HAP-1 (cell line): Measurements from ENCODE around the gene MEIOB.
A peak's percentile ranks its signal among the peaks of the same experiment; 100 is the strongest.
"Not testable (repeated sequence)": the region's sequence is repeated elsewhere in the genome, so short reads cannot be mapped to it uniquely, and the experiment has no call there.

ENCODE experiments used
- DNase-seq, 2 experiments: peaks; one replicate each; pipeline ENCODE4 v3.0.0-alpha.2; 2016 to 2020; ENCODE audit warnings: low spot score in 2 of 2
- H3K27me3 ChIP-seq: fragments of 250-450 bp; sonication (Bioruptor Pico); 2 replicates; pipeline ENCODE4 v1.5.1; 2020; ENCODE audit warnings: low read depth, mild to moderate bottlenecking, moderate library complexity
- H3K36me3 ChIP-seq: fragments of 250-450 bp; sonication (Bioruptor Pico); replicated peaks from 2 replicates; pipeline ENCODE4 v1.5.1; 2020; ENCODE audit warnings: mild to moderate bottlenecking
- H3K4me1 ChIP-seq: fragments of 250-450 bp; sonication (Bioruptor Pico); 2 replicates; pipeline ENCODE4 v1.5.1; 2020; ENCODE audit warnings: mild to moderate bottlenecking
- H3K4me3 ChIP-seq: fragments of 250-450 bp; sonication (Bioruptor Pico); 2 replicates; pipeline ENCODE4 v1.5.1; 2020; ENCODE audit warnings: mild to moderate bottlenecking, moderate library complexity
- H3K9me3 ChIP-seq: fragments of 250-450 bp; sonication (Bioruptor Pico); 2 replicates; pipeline ENCODE4 v1.5.1; 2020; ENCODE audit warnings: mild to moderate bottlenecking, moderate library complexity
- in situ Hi-C: fragments of 300-500 bp; cut with MboI; formaldehyde crosslinking; loops from 3 replicates; pipeline ENCODE4 v1.14.3; 2020; ENCODE audit warnings: low sequenced_read_pairs, inconsistent platforms, mixed read lengths

MEIOB gene

GRCh38 chr16:1812732-1813163 lies 59.2 kb downstream of the MEIOB start:
- Histone ChIP-seq H3K36me3 (peaks cover 25% of the 10 kb centered on the region), H3K9me3 (no peaks in the 10 kb centered on the region), H3K4me1 (no peaks in the 10 kb centered on the region), H3K4me3 (no peak overlapping the region), H3K27me3 (no peaks in the 10 kb centered on the region)
- in situ Hi-C loops: no loop called here
- DNase-seq: peak; percentile 6 to 66

- H3K36me3 ChIP-seq: peaks cover 22% of the 10 kb centered on the region
- no peak for DNase-seq
- in situ Hi-C loops: no loop called here
Observed at GRCh38 chr16:1810536-1810935, 61.4 kb downstream of the MEIOB start.

GRCh38 chr16:1810106-1810505 lies 61.9 kb downstream of the MEIOB start:
- no peaks in the 10 kb centered on the region for H3K9me3 ChIP-seq
- no peaks in the 10 kb centered on the region for H3K4me1 ChIP-seq
- no peak for DNase-seq
- H3K36me3 ChIP-seq: peaks cover 22% of the 10 kb centered on the region
- in situ Hi-C loops: no loop called here
- H3K27me3 ChIP-seq: no peaks in the 10 kb centered on the region
- no peak overlapping the region for H3K4me3 ChIP-seq

More at GRCh38 chr16:1810536-1810935, 61.4 kb downstream of the MEIOB start:
- H3K4me1 ChIP-seq: no peaks in the 10 kb centered on the region
- H3K9me3 ChIP-seq: no peaks in the 10 kb centered on the region
- H3K4me3 ChIP-seq: no peak overlapping the region
- H3K27me3 ChIP-seq: no peaks in the 10 kb centered on the region

GRCh38 chr16:1809281-1809801 lies 62.6 kb downstream of the MEIOB start:
- H3K36me3 ChIP-seq: peaks cover 22% of the 10 kb centered on the region
- in situ Hi-C loops: no loop called here
- H3K27me3 ChIP-seq: no peaks in the 10 kb centered on the region
- no peak for DNase-seq
- H3K9me3 ChIP-seq: no peaks in the 10 kb centered on the region
- no peak overlapping the region for H3K4me3 ChIP-seq
- H3K4me1 ChIP-seq: no peaks in the 10 kb centered on the region

- Histone ChIP-seq H3K4me1 (no peaks in the 10 kb centered on the region), H3K9me3 (no peaks in the 10 kb centered on the region), H3K36me3 (peaks cover 22% of the 10 kb centered on the region), H3K27me3 (no peaks in the 10 kb centered on the region), H3K4me3 (no peak overlapping the region)
- DNase-seq: no peak
- in situ Hi-C loops: no loop called here
Observed at GRCh38 chr16:1808691-1809090, 63.3 kb downstream of the MEIOB start.

- H3K9me3 ChIP-seq: no peaks in the 10 kb centered on the region
- in situ Hi-C loops: no loop called here
- no peaks in the 10 kb centered on the region for H3K4me1 ChIP-seq
- peaks cover 22% of the 10 kb centered on the region for H3K36me3 ChIP-seq
- H3K4me3 ChIP-seq: no peak overlapping the region
- DNase-seq: no peak
- no peaks in the 10 kb centered on the region for H3K27me3 ChIP-seq
Observed at GRCh38 chr16:1807626-1808025, 64.3 kb downstream of the MEIOB start.

GRCh38 chr16:1800701-1801100 lies 71.3 kb downstream of the MEIOB start:
- Histone ChIP-seq H3K4me3 (no peak overlapping the region), H3K4me1 (no peaks in the 10 kb centered on the region), H3K36me3 (no peaks in the 10 kb centered on the region), H3K27me3 (no peaks in the 10 kb centered on the region), H3K9me3 (peaks cover 16% of the 10 kb centered on the region)
- in situ Hi-C loops: no loop called here
- no peak for DNase-seq

- H3K36me3 ChIP-seq, H3K4me1 ChIP-seq, in situ Hi-C loops, H3K4me3 ChIP-seq, H3K27me3 ChIP-seq, DNase-seq: not testable (repeated sequence)
- peaks cover 16% of the 10 kb centered on the region for H3K9me3 ChIP-seq
Observed at GRCh38 chr16:1799263-1799662, 72.7 kb downstream of the MEIOB start.

GRCh38 chr16:1794908-1795666 lies 76.9 kb downstream of the MEIOB start:
- Histone ChIP-seq H3K27me3 (no peaks in the 10 kb centered on the region), H3K4me3 (no peak overlapping the region), H3K36me3 (no peaks in the 10 kb centered on the region; the same call in 1 of the 2 replicates), H3K9me3 (peaks cover 13% of the 10 kb centered on the region), H3K4me1 (no peaks in the 10 kb centered on the region)
- no peak for DNase-seq
- in situ Hi-C loops: no loop called here

- H3K4me3 ChIP-seq: no peak overlapping the region
- no peaks in the 10 kb centered on the region; the same call in 1 of the 2 replicates for H3K36me3 ChIP-seq
- no peak for DNase-seq
- H3K27me3 ChIP-seq: no peaks in the 10 kb centered on the region
- H3K4me1 ChIP-seq: no peaks in the 10 kb centered on the region
- peaks cover 10% of the 10 kb centered on the region for H3K9me3 ChIP-seq
- in situ Hi-C loops: no loop called here
Observed at GRCh38 chr16:1794221-1794871, 77.6 kb downstream of the MEIOB start.

GRCh38 chr16:1793578-1794220 lies 78.3 kb downstream of the MEIOB start, which contains the start of gene IGFALS:
TSS of gene IGFALS (minus strand) at chr16:1793705. CDS start at chr16:1793652, 53 bp downstream.
- peaks cover 3% of the 10 kb centered on the region; the same call in 1 of the 2 replicates for H3K36me3 ChIP-seq
- DNase-seq: no peak

GRCh38 chr16:1792836-1793577 lies 79.0 kb downstream of the MEIOB start:
- no peaks in the 10 kb centered on the region for H3K27me3 ChIP-seq
- H3K4me1 ChIP-seq: no peaks in the 10 kb centered on the region
- H3K36me3 ChIP-seq: peaks cover 6% of the 10 kb centered on the region; the same call in 1 of the 2 replicates
- H3K4me3 ChIP-seq: no peak overlapping the region
- in situ Hi-C loops: no loop called here
- DNase-seq: no peak
- peaks cover 2% of the 10 kb centered on the region for H3K9me3 ChIP-seq

More at GRCh38 chr16:1793578-1794220, 78.3 kb downstream of the MEIOB start, which contains the start of gene IGFALS:
- in situ Hi-C loops: no loop called here
- no peak within 1 kb of the TSS for H3K4me3 ChIP-seq
- peaks cover 8% of the 10 kb centered on the region for H3K9me3 ChIP-seq
- H3K27me3 ChIP-seq: no peaks in the 10 kb centered on the region
- H3K4me1 ChIP-seq: no peaks in the 10 kb centered on the region
